Testis (tissue), 3 donors: Measurements from ENCODE around the gene TOPORS. TPM values are rescaled to one million over a fixed set of nuclear protein-coding genes. Genes with fewer than 3 reads are reported as not detected.

Experiments
- DNase-seq: peaks from one replicate; pipeline ENCODE4 v3.0.0-alpha.2; 2019
- H3K27ac ChIP-seq, 2 donors: fragments of 200-600 bp; sonication (generic); one replicate each; pipeline ENCODE4 v1.5.1; 2019
- H3K27me3 ChIP-seq: fragments of 200-600 bp; sonication (generic); one replicate; pipeline ENCODE4 v1.5.1; 2019
- H3K36me3 ChIP-seq: fragments of 200-600 bp; sonication (generic); one replicate; pipeline ENCODE4 v1.5.1; 2017; ENCODE audit warnings: low read depth; ENCODE audit errors: missing control alignments
- H3K4me1 ChIP-seq: fragments of 200-600 bp; sonication (generic); one replicate; pipeline ENCODE4 v1.5.1; 2019
- H3K4me3 ChIP-seq, 2 donors: fragments of 200-600 bp; sonication (generic); one replicate each; pipeline ENCODE4 v1.5.1; 2017 to 2019
- H3K9me3 ChIP-seq: fragments of 200-600 bp; sonication (generic); one replicate; pipeline ENCODE4 v1.5.1; 2017
- POLR2A ChIP-seq: fragments of 450-650 bp; IDR thresholded peaks from one replicate; pipeline ENCODE4 v1.6.1; 2017; ENCODE audit warnings: antibody characterized with exemption, mild to moderate bottlenecking, moderate library complexity
- WGBS, 2 donors: methylation state at CpG; one replicate each; pipeline ENCODE4 v1.1.5; 2018; 5-methylcytosine and 5-hydroxymethylcytosine counted together
- intact Hi-C: fragments of 100-400 bp; cut with DNase I; formaldehyde crosslinking; loops from one replicate; pipeline ENCODE4 v1.15.1; 2023; ENCODE audit warnings: low total_unique reads
- polyA plus RNA-seq: library from polyadenylated mRNA; stranded (reverse); fragments of 350-450 nt; fragmentation: Illumina TruSeq; extraction: RNeasy Lipid Tissue Mini Kit (QIAGEN cat#74804); gene quantifications from one replicate; pipeline ENCODE4 v1.2.3, GENCODE V29; 2014; ENCODE audit warnings: low read depth, low replicate concordance; ENCODE audit not compliant: insufficient read depth
- total RNA-seq, 2 donors: library from RNA; depleted of rRNA; stranded (reverse); fragments of >200 nt; gene quantifications; one replicate each; pipeline ENCODE4 v1.2.3, GENCODE V29; 2016
- TF ChIP-seq, protein P1 (sequence below), 3 experiments: fragments of 450-650 bp in 2 of 3; fragments of 200-600 bp in 1 of 3; sonication (generic) in 1 of 3; IDR thresholded peaks; one replicate each; pipeline ENCODE4 v1.5.1; 2016 to 2019; ENCODE audit warnings: antibody characterized with exemption in 3 of 3, mild to moderate bottlenecking in 2 of 3, moderate library complexity in 1 of 3

The TOPORS gene
- total and polyA plus RNA-seq, 3 donors from 2014 or later: 10.8 to 35.9 (median 35.4) TPM

DNA sequence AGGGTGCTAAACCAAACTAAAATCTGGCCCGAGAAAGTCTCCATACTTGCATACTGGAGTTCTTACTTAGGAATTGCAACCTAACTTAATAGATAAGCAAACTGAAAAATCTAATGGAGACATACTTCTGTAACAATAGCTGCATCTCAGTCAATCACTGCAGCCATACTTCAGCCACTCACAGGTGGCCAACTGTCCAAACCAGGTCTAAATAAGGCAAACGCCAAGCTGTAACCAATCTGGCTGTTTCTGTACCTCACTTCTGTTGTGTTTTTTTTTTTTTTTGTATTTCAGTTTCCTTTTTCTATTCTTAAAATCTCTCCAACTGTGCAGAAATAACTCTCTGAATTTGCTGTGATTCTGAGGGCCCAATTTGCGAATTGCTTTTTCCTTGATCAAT lies 24.9 kb upstream of the TOPORS start:
- TF ChIP-seq POLR2A: no peak
- TF ChIP-seq, protein P1, sequence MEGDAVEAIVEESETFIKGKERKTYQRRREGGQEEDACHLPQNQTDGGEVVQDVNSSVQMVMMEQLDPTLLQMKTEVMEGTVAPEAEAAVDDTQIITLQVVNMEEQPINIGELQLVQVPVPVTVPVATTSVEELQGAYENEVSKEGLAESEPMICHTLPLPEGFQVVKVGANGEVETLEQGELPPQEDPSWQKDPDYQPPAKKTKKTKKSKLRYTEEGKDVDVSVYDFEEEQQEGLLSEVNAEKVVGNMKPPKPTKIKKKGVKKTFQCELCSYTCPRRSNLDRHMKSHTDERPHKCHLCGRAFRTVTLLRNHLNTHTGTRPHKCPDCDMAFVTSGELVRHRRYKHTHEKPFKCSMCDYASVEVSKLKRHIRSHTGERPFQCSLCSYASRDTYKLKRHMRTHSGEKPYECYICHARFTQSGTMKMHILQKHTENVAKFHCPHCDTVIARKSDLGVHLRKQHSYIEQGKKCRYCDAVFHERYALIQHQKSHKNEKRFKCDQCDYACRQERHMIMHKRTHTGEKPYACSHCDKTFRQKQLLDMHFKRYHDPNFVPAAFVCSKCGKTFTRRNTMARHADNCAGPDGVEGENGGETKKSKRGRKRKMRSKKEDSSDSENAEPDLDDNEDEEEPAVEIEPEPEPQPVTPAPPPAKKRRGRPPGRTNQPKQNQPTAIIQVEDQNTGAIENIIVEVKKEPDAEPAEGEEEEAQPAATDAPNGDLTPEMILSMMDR (IDR thresholded peaks at IDR 0.05): no peak

DNA sequence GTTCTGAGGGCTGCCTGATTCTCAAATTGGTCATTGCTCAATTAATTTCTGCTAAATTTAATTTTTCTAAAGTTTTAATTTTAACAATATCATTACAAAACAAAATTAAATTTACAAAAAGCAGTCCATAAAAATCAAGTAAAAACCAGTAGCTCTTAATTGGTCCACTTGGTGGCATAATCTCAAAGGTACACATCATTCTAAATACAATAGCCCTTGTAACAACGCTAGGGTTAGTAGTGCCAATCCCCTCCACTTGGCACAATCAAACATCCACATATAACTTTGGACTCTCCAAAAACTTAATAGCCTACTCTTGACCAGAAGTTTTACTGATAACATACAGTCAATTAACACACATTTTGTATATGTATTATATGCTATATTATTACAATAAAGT lies 22.5 kb upstream of the TOPORS start:
- no peaks in the 10 kb centered on the region for H3K36me3 ChIP-seq
- no peaks in the 10 kb centered on the region for H3K9me3 ChIP-seq
- H3K4me3 ChIP-seq: no peak overlapping the region
- TF ChIP-seq, protein P1 (IDR thresholded peaks at IDR 0.05): peak in 1 of 3 experiments; percentile 2
- TF ChIP-seq POLR2A: no peak
- no peaks in the 10 kb centered on the region for H3K27me3 ChIP-seq
- WGBS, 2 donors: 52 to 56% methylated on average over 1 of the region's 1 CpG
- no peak for DNase-seq
- no peak overlapping the region for H3K27ac ChIP-seq
- peaks cover 17% of the 10 kb centered on the region for H3K4me1 ChIP-seq
- intact Hi-C loops: loop anchor here (5.0 kb wide), 1 partner anchor 193 kb away; the partner anchor contains the start of gene ACO1

More for the DNA sequence above, 24.9 kb upstream of the TOPORS start:
- intact Hi-C loops: loop anchor here (5.0 kb wide), 1 partner anchor 195 kb away; the partner anchor contains the start of gene ACO1
- peaks cover 10% of the 10 kb centered on the region for H3K4me1 ChIP-seq
- H3K36me3 ChIP-seq: no peaks in the 10 kb centered on the region
- no peaks in the 10 kb centered on the region for H3K9me3 ChIP-seq
- no peak overlapping the region for H3K27ac ChIP-seq
- H3K27me3 ChIP-seq: no peaks in the 10 kb centered on the region
- DNase-seq: no peak
- 86% methylated on average over 3 of the region's 3 CpGs for WGBS, 2 donors
- H3K4me3 ChIP-seq: no peak overlapping the region

DNA sequence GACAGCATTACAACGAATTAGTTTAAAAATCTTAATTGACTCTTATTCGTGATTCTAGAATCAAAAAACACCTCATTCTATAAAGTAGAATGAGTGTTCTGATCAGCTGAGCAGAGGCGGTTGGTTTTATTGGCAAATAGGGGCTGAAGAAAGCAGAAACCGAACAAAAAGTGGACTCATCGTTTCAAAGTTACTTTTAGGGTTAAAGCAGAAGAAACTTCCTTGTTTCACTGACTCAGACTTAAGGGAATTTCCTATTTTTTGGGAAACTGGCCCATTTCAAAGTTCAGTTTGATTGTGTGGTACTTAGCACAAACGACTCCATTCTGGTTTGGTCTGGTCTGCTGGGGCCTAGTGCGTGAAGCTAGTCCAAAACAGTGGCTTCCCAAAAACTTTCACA lies 21.4 kb upstream of the TOPORS start:
- TF ChIP-seq, protein P1 (IDR thresholded peaks at IDR 0.05): no peak
- no peak for TF ChIP-seq POLR2A
- DNase-seq: no peak
- Histone ChIP-seq H3K4me3 (peak overlapping the region; percentile 88 to 90), H3K9me3 (no peaks in the 10 kb centered on the region), H3K4me1 (peaks cover 17% of the 10 kb centered on the region), H3K36me3 (no peaks in the 10 kb centered on the region), H3K27me3 (no peaks in the 10 kb centered on the region), H3K27ac (peak overlapping the region; percentile 79 to 91)
- 57 to 67% methylated on average over 7 of the region's 7 CpGs for WGBS, 2 donors
- intact Hi-C loops: no loop called here

DNA sequence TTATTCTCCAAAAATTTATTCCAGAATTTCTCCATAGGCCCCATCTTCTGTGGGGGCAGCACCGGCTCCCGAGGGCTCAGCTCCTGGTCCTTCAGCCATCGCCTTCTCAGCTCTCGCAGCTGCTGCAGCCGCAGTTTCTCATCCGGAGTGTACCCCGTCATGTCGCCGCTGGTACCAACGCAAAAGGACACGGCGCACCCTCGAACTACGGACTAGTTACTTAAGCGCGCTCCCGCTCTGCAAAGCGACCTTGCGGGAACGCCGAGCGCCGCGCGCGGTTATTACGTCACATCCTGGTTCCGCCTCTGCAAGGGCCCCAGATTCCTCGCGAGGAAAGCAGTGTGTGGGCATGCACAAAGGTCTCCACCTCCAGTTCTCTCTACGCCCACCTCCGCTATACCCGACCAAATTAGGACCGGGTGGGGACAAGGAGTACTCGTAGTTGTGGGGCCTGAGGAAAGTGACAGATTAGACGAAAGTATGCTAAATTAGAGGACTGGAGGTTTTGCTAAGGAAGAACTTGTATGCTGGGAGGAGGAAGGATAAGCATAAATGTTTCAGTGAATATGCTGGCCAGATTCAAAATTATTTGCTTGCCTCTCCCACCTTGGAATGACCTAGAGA lies 20.6 kb upstream of the TOPORS start, which contains the start of gene NDUFB6:
NDUFB6 (minus strand) TSS at position 260 of the 624 bp plus-strand sequence; CDS start at position 161, 99 bp downstream.
- WGBS, 2 donors: 0% methylated on average over 16 to 36 of the region's 36 CpGs
- Histone ChIP-seq H3K9me3 (no peaks in the 10 kb centered on the region), H3K4me1 (peaks cover 17% of the 10 kb centered on the region), H3K36me3 (no peaks in the 10 kb centered on the region), H3K4me3 (peak within 1 kb of the TSS; percentile 88 to 90), H3K27me3 (no peaks in the 10 kb centered on the region), H3K27ac (peak within 1 kb of the TSS; percentile 79 to 91)
- peak; percentile 97 for DNase-seq
- TF ChIP-seq POLR2A: no peak
- TF ChIP-seq, protein P1 (IDR thresholded peaks at IDR 0.05): no peak
- intact Hi-C loops: no loop called here
